GM19240 (cell line): ENCODE data around the gene SUFU.

Source experiments
- DNase-seq: peaks from one replicate; pipeline ENCODE4 v3.0.0; 2011; ENCODE audit warnings: low spot score; ENCODE audit not compliant: insufficient read length

The SUFU gene

GRCh38 chr10:102549549-102549948, 45.8 kb downstream of the SUFU start:
- no peak for DNase-seq

- DNase-seq = no peak
These were observed 47.0 kb downstream of the SUFU start for GRCh38 chr10:102550636-102551210.

GRCh38 chr10:102552533-102552932, 48.8 kb downstream of the SUFU start:
- no peak for DNase-seq

GRCh38 chr10:102553771-102554170, 50.0 kb downstream of the SUFU start:
- no peak for DNase-seq

- no peak for DNase-seq
These were observed 50.8 kb downstream of the SUFU start for GRCh38 chr10:102554531-102554930.

GRCh38 chr10:102555781-102556328, 52.1 kb downstream of the SUFU start:
- no peak for DNase-seq

- DNase-seq = no peak
These were observed 53.8 kb downstream of the SUFU start for GRCh38 chr10:102557569-102557968.

- DNase-seq = no peak
These were observed 56.0 kb downstream of the SUFU start for GRCh38 chr10:102559764-102560163.

- no peak for DNase-seq
These were observed 60.5 kb downstream of the SUFU start for GRCh38 chr10:102564209-102564834.

GRCh38 chr10:102565793-102566192, 62.0 kb downstream of the SUFU start:
- DNase-seq = no peak

GRCh38 chr10:102578782-102579181, 75.0 kb downstream of the SUFU start:
- no peak for DNase-seq

- no peak for DNase-seq
These were observed 75.6 kb downstream of the SUFU start for GRCh38 chr10:102579328-102579727.

GRCh38 chr10:102580230-102580629, 76.5 kb downstream of the SUFU start:
- DNase-seq = no peak

- no peak for DNase-seq
These were observed 77.6 kb downstream of the SUFU start for GRCh38 chr10:102581401-102581800.

- DNase-seq = no peak
These were observed 78.3 kb downstream of the SUFU start for GRCh38 chr10:102581981-102582580.

GRCh38 chr10:102583435-102584417, 80.0 kb downstream of the SUFU start:
- DNase-seq = peak; percentile 88

- no peak for DNase-seq
These were observed 81.3 kb downstream of the SUFU start for GRCh38 chr10:102585026-102585425.

- no peak for DNase-seq
These were observed 83.1 kb downstream of the SUFU start for GRCh38 chr10:102586858-102587257.

GRCh38 chr10:102588875-102589274, 85.1 kb downstream of the SUFU start:
- no peak for DNase-seq

- no peak for DNase-seq
These were observed 89.5 kb downstream of the SUFU start for GRCh38 chr10:102593074-102593803.

GRCh38 chr10:102593804-102594079, 90.0 kb downstream of the SUFU start:
- DNase-seq = no peak
